IMR-90 (cell line): ENCODE measurements around the gene RPL27A. TPM values are rescaled to one million over a fixed set of nuclear protein-coding genes. Genes with fewer than 3 reads are reported as not detected.

Experiments used
- ATAC-seq: fragments of 200-7000 bp; cut with Tn5 transposase; 2 replicates; pipeline ENCODE4 v1.9.1; 2020; ENCODE audit warnings: low read depth, mild to moderate bottlenecking, moderate library complexity
- BruUV-seq: library from RNA; stranded (reverse); fragments of 400-500 nt; replicated peaks from 2 replicates; lab custom pipeline; 2021; lab: Mats Ljungman, UMichigan
- CTCF ChIA-PET: fragments of 300-600 bp; formaldehyde crosslinking; extraction: SDS; loops from one replicate; lab custom pipeline; 2021; ENCODE audit warnings: antibody characterized with exemption; lab: Yijun Ruan, JAX
- POLR2A ChIA-PET: fragments of 300-600 bp; sonication (Branson Sonifier 250); formaldehyde crosslinking; loops from one replicate; lab custom pipeline; 2022; ENCODE audit warnings: antibody characterized with exemption; ENCODE audit not compliant: unreplicated experiment; lab: Charles Lee
- DNase-seq: peaks from one replicate; pipeline ENCODE4 v3.0.0; 2013
- H2AFZ ChIP-seq: replicated peaks from 2 replicates; pipeline ENCODE3; 2013; ENCODE audit warnings: low read length, mild to moderate bottlenecking; ENCODE audit not compliant: poor library complexity
- H2AK5ac ChIP-seq: 2 replicates; pipeline ENCODE4 v1.6.1; 2013; ENCODE audit warnings: low read depth, low read length, inconsistent platforms
- H2AK9ac ChIP-seq: replicated peaks from 2 replicates; pipeline ENCODE3; 2013; ENCODE audit warnings: mild to moderate bottlenecking, low read depth, low read length, moderate library complexity; ENCODE audit not compliant: poor library complexity
- H2BK120ac ChIP-seq: 2 replicates; pipeline ENCODE4 v1.6.1; 2013; ENCODE audit warnings: low read depth, low read length, inconsistent platforms
- H2BK15ac ChIP-seq: 3 replicates; pipeline ENCODE4 v1.6.1; 2013; ENCODE audit warnings: low read depth, low read length, inconsistent platforms
- H2BK20ac ChIP-seq: 2 replicates; pipeline ENCODE4 v1.6.1; 2013; ENCODE audit warnings: low read depth, mild to moderate bottlenecking, inconsistent platforms, low read length, moderate library complexity
- H2BK5ac ChIP-seq: 2 replicates; pipeline ENCODE4 v1.6.1; 2013; ENCODE audit warnings: mild to moderate bottlenecking, low read depth, low read length, inconsistent platforms; ENCODE audit not compliant: poor library complexity, severe bottlenecking
- H3K14ac ChIP-seq: replicated peaks from 2 replicates; pipeline ENCODE4 v1.6.1; 2013; ENCODE audit warnings: low read depth, low read length, inconsistent platforms
- H3K18ac ChIP-seq: 2 replicates; pipeline ENCODE4 v1.6.1; 2013; ENCODE audit warnings: low read depth, low read length, control low read depth
- H3K23ac ChIP-seq: 2 replicates; pipeline ENCODE4 v1.6.1; 2013; ENCODE audit warnings: low read depth, low read length, inconsistent platforms
- H3K27ac ChIP-seq: 2 replicates; pipeline ENCODE4 v1.5.1; 2013; ENCODE audit warnings: mild to moderate bottlenecking, control low read depth, low read length; ENCODE audit not compliant: insufficient read depth
- H3K27me3 ChIP-seq: 2 replicates; pipeline ENCODE4 v1.6.1; 2013; ENCODE audit warnings: low read length; ENCODE audit not compliant: control insufficient read depth, insufficient read depth
- H3K36me3 ChIP-seq: 2 replicates; pipeline ENCODE4 v1.6.1; 2013; ENCODE audit warnings: low read length, mixed read lengths; ENCODE audit not compliant: control insufficient read depth, insufficient read depth
- H3K4ac ChIP-seq: 2 replicates; pipeline ENCODE4 v1.6.1; 2013; ENCODE audit warnings: low read depth, low read length, inconsistent platforms
- H3K4me1 ChIP-seq: 2 replicates; pipeline ENCODE4 v1.6.1; 2013; ENCODE audit warnings: low read length, mixed read lengths; ENCODE audit not compliant: control insufficient read depth, insufficient read depth
- H3K4me2 ChIP-seq: 2 replicates; pipeline ENCODE4 v1.6.1; 2013; ENCODE audit warnings: low read depth, mild to moderate bottlenecking, control low read depth, low read length, moderate library complexity
- H3K4me3 ChIP-seq: 2 replicates; pipeline ENCODE4 v1.5.1; 2013; ENCODE audit warnings: low read depth, mild to moderate bottlenecking, control low read depth, low read length, moderate library complexity; ENCODE audit not compliant: insufficient read depth
- H3K56ac ChIP-seq: 2 replicates; pipeline ENCODE4 v1.6.1; 2013; ENCODE audit warnings: low read length, inconsistent platforms; ENCODE audit not compliant: insufficient read depth; ENCODE audit errors: extremely low read depth
- H3K79me1 ChIP-seq, 2 experiments: 2 replicates each; pipeline ENCODE4 v1.6.1; 2013; ENCODE audit warnings: low read length in 2 of 2, inconsistent platforms in 1 of 2, low read depth in 1 of 2
- H3K9ac ChIP-seq: 2 replicates; pipeline ENCODE4 v1.6.1; 2013; ENCODE audit warnings: low read depth, low read length, control low read depth
- H3K9me1 ChIP-seq: 2 replicates; pipeline ENCODE4 v1.6.1; 2013; ENCODE audit warnings: low read length, inconsistent platforms; ENCODE audit not compliant: insufficient read depth
- H3K9me3 ChIP-seq: 2 replicates; pipeline ENCODE4 v1.6.1; 2013; ENCODE audit warnings: low read length; ENCODE audit not compliant: control insufficient read depth, insufficient read depth
- H4K20me1 ChIP-seq: 2 replicates; pipeline ENCODE4 v1.6.1; 2013; ENCODE audit warnings: low read length, inconsistent platforms; ENCODE audit not compliant: insufficient read depth
- H4K5ac ChIP-seq: 2 replicates; pipeline ENCODE4 v1.6.1; 2013; ENCODE audit warnings: mild to moderate bottlenecking, low read depth, low read length, control low read depth
- H4K8ac ChIP-seq, 2 experiments: 2 replicates each; pipeline ENCODE4 v1.6.1; 2013; ENCODE audit warnings: low read depth in 2 of 2, low read length in 2 of 2, control low read depth in 1 of 2, inconsistent platforms in 1 of 2
- H4K91ac ChIP-seq: 2 replicates; pipeline ENCODE4 v1.6.1; 2013; ENCODE audit warnings: low read depth, low read length, inconsistent platforms; ENCODE audit not compliant: insufficient read depth
- BHLHE40 ChIP-seq: fragments of 150-350 bp; IDR thresholded peaks from 2 replicates; pipeline ENCODE4 v1.6.1; 2016; ENCODE audit warnings: mild to moderate bottlenecking, low read depth, low read length
- CEBPB ChIP-seq: IDR thresholded peaks from 2 replicates; pipeline ENCODE4 v1.6.1; 2012; ENCODE audit warnings: low read depth, low read length, improper control_type of control experiment
- CHD1 ChIP-seq: IDR thresholded peaks from 2 replicates; pipeline ENCODE4 v1.6.1; 2012; ENCODE audit warnings: low read depth, low read length, improper control_type of control experiment
- CTCF ChIP-seq: conservative IDR thresholded peaks from 2 replicates; pipeline ENCODE4 v1.5.1; 2012; ENCODE audit warnings: mild to moderate bottlenecking, low read depth, low read length, improper control_type of control experiment
- FOS ChIP-seq: fragments of 150-350 bp; IDR thresholded peaks from 2 replicates; pipeline ENCODE4 v1.6.1; 2016; ENCODE audit warnings: low read depth, low read length
- MAZ ChIP-seq: IDR thresholded peaks from 2 replicates; pipeline ENCODE4 v1.6.1; 2012; ENCODE audit warnings: low read depth, mild to moderate bottlenecking, low read length, improper control_type of control experiment, moderate library complexity, borderline replicate concordance
- MXI1 ChIP-seq: IDR thresholded peaks from 2 replicates; pipeline ENCODE4 v1.6.1; 2012; ENCODE audit warnings: low read depth, mild to moderate bottlenecking, low read length, moderate library complexity, borderline replicate concordance
- NFE2L2 ChIP-seq: fragments of 150-350 bp; IDR thresholded peaks from 2 replicates; pipeline ENCODE4 v1.6.1; 2016; ENCODE audit warnings: low read depth, mild to moderate bottlenecking, low read length
- POLR2A ChIP-seq: IDR thresholded peaks from 2 replicates; pipeline ENCODE4 v1.6.1; 2012; ENCODE audit warnings: mild to moderate bottlenecking, low read depth, low read length
- RAD21 ChIP-seq: IDR thresholded peaks from 2 replicates; pipeline ENCODE4 v1.6.1; 2012; ENCODE audit warnings: low read length, improper control_type of control experiment
- RCOR1 ChIP-seq: IDR thresholded peaks from 2 replicates; pipeline ENCODE4 v1.6.1; 2012; ENCODE audit warnings: mild to moderate bottlenecking, low read length, improper control_type of control experiment; ENCODE audit not compliant: insufficient replicate concordance
- RFX5 ChIP-seq: IDR thresholded peaks from 2 replicates; pipeline ENCODE4 v1.8.0; 2012; ENCODE audit warnings: low read depth, mild to moderate bottlenecking, low read length, moderate library complexity
- SMC3 ChIP-seq: fragments of 150-350 bp; IDR thresholded peaks from 2 replicates; pipeline ENCODE4 v1.6.1; 2016; ENCODE audit warnings: low read depth, mild to moderate bottlenecking, antibody characterized with exemption, low read length, moderate library complexity
- WGBS, 2 experiments: methylation state at CpG; one replicate each; pipeline versions ENCODE4 v1.1.5 to v1.1.7; 2013; ENCODE audit warnings: missing lambda C conversion rate in 2 of 2; ENCODE audit not compliant: insufficient read length in 1 of 2; ENCODE audit errors: extremely low coverage in 2 of 2; 5-methylcytosine and 5-hydroxymethylcytosine counted together
- dilution Hi-C: fragments of 300-500 bp; cut with HindIII; formaldehyde crosslinking; loops from one replicate; pipeline ENCODE4 v1.14.3; 2018; ENCODE audit warnings: low sequenced_read_pairs; ENCODE audit not compliant: unreplicated experiment
- in situ Hi-C: fragments of 300-500 bp; cut with MboI; formaldehyde crosslinking; loops from 3 replicates; pipeline ENCODE4 v1.14.3; 2019; ENCODE audit warnings: low sequenced_read_pairs, inconsistent platforms, mixed read lengths
- intact Hi-C: fragments of 100-400 bp; cut with micrococcal nuclease; formaldehyde crosslinking; loops from 2 replicates; pipeline ENCODE4 v1.10.0; 2022
- polyA plus RNA-seq, 3 experiments: library from polyadenylated mRNA; depleted of rRNA; stranded (reverse); fragments of >200 nt; gene quantifications; 2 replicates each; pipeline ENCODE4 v1.2.3, GENCODE V29; 2012; ENCODE audit warnings: low replicate concordance in 1 of 3
- total RNA-seq: library from RNA; depleted of rRNA; stranded (reverse); fragments of >200 nt; gene quantifications from 2 replicates; pipeline ENCODE4 v1.2.3, GENCODE V29; 2012
- TF ChIP-seq, protein P1 (sequence below): fragments of 150-350 bp; IDR thresholded peaks from 2 replicates; pipeline ENCODE4 v1.6.1; 2016; ENCODE audit warnings: low read depth, mild to moderate bottlenecking, low read length, moderate library complexity, borderline replicate concordance
- TF ChIP-seq, protein P2 (sequence below): fragments of 150-350 bp; IDR thresholded peaks from 2 replicates; pipeline ENCODE4 v1.6.1; 2017; ENCODE audit warnings: mild to moderate bottlenecking, antibody characterized with exemption, low read length, low read depth

The RPL27A gene
- total and polyA plus RNA-seq, 2 of the 4 experiments (the other 2 are of a cell fraction): 786 to 849 TPM

DNA sequence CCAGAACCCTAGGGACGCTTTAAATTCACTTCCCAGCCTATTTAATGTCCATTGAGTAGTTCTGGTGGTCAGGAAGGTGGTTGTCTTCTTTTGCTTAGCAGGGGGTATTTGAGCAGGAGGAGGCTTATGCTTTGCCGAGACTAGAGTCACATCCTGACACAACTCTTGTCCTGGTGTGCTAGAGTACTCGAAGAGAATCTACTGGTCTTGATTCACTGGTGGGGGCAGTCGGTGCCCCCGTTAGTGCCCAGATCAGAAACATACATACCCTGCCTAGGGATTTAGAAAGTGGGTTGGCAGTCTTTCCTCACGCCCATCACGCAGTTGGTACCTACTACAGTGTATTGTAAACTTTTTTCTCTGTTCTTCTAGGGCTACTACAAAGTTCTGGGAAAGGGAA lies 2.7 kb downstream of the RPL27A start:
- no peak overlapping the region for H3K14ac ChIP-seq
- no peak overlapping the region for H3K56ac ChIP-seq
- no peak overlapping the region for H4K91ac ChIP-seq
- TF ChIP-seq RCOR1 (no peak), MAZ (no peak), SMC3 (no peak), FOS (no peak), BHLHE40 (no peak), CEBPB (no peak), RFX5 (no peak), CHD1 (no peak), RAD21 (no peak), NFE2L2 (no peak), CTCF (no peak), POLR2A (no peak), MXI1 (no peak)
- TF ChIP-seq, protein P1, sequence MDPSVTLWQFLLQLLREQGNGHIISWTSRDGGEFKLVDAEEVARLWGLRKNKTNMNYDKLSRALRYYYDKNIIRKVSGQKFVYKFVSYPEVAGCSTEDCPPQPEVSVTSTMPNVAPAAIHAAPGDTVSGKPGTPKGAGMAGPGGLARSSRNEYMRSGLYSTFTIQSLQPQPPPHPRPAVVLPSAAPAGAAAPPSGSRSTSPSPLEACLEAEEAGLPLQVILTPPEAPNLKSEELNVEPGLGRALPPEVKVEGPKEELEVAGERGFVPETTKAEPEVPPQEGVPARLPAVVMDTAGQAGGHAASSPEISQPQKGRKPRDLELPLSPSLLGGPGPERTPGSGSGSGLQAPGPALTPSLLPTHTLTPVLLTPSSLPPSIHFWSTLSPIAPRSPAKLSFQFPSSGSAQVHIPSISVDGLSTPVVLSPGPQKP: no peak
- TF ChIP-seq, protein P2, sequence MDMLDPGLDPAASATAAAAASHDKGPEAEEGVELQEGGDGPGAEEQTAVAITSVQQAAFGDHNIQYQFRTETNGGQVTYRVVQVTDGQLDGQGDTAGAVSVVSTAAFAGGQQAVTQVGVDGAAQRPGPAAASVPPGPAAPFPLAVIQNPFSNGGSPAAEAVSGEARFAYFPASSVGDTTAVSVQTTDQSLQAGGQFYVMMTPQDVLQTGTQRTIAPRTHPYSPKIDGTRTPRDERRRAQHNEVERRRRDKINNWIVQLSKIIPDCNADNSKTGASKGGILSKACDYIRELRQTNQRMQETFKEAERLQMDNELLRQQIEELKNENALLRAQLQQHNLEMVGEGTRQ: no peak
- no TSS peak for BruUV-seq
- no peak overlapping the region for H4K8ac ChIP-seq
- H4K5ac ChIP-seq: no peak overlapping the region
- no peak overlapping the region for H2AK9ac ChIP-seq
- H3K9me1 ChIP-seq: no peaks in the 10 kb centered on the region; the same call in 1 of the 2 replicates
- peaks cover 29% of the 10 kb centered on the region for H3K36me3 ChIP-seq
- no peak for DNase-seq
- H2BK15ac ChIP-seq: no peak overlapping the region
- H2AK5ac ChIP-seq: no peak overlapping the region
- no peak overlapping the region for H3K4ac ChIP-seq
- no peak overlapping the region for H3K9ac ChIP-seq
- ChIA-PET CTCF (no interaction called here), POLR2A (no interaction called here)
- no peak overlapping the region; the same call in 1 of the 2 replicates for H3K4me2 ChIP-seq
- H3K9me3 ChIP-seq: no peaks in the 10 kb centered on the region
- no peak for ATAC-seq
- dilution Hi-C loops: no loop called here
- H3K27me3 ChIP-seq: no peaks in the 10 kb centered on the region
- no peak overlapping the region for H2BK120ac ChIP-seq
- H3K4me1 ChIP-seq: peaks cover 7% of the 10 kb centered on the region
- no peak overlapping the region for H3K27ac ChIP-seq
- H2AFZ ChIP-seq: no peak overlapping the region
- no peak overlapping the region for H2BK20ac ChIP-seq
- peaks cover 29% of the 10 kb centered on the region; the same call in 1 of the 2 replicates for H4K20me1 ChIP-seq
- in situ Hi-C loops: loop anchor here (25.0 kb wide), 1 partner anchor 452 kb away; no protein-coding TSS in a partner anchor
- no peak overlapping the region for H3K4me3 ChIP-seq
- peaks cover 23 to 53% of the 10 kb centered on the region in 2 experiments for H3K79me1 ChIP-seq
- H3K23ac ChIP-seq: no peak overlapping the region
- intact Hi-C loops: loop anchor here (10.0 kb wide), 1 partner anchor 461 kb away; no protein-coding TSS in a partner anchor
- no peak overlapping the region for H3K18ac ChIP-seq
- H2BK5ac ChIP-seq: no peak overlapping the region
- WGBS, 2 experiments: no CpG with 5 or more reads among the region's 7 CpGs
